Activated CD4-positive, alpha-beta T cell treated with anti-CD3 and anti-CD28 coated beads, Interleukin-2, amount 50 U/mL, for 1 hour (primary cell): ENCODE results near the gene QSER1.
"Not testable (repeated sequence)": the region's sequence is repeated elsewhere in the genome, so short reads cannot be mapped to it uniquely, and the experiment has no call there.

Experiments
- DNase-seq: peaks from one replicate; pipeline ENCODE4 v3.0.0-alpha.2; 2020

The QSER1 gene

GRCh38 chr11:32892355-32893092 is at the start of gene QSER1:
Gene QSER1, plus strand, starts transcription at chr11:32892811. Its CDS starts 315 bp downstream, at chr11:32893126.
- peak; percentile 70 for DNase-seq

- DNase-seq, result no peak
Observed at GRCh38 chr11:32843544-32843943, 49.1 kb upstream of the QSER1 start.

- no peak for DNase-seq
Observed at GRCh38 chr11:32847511-32847910, 45.1 kb upstream of the QSER1 start.

GRCh38 chr11:32849761-32850160 is 42.9 kb upstream of the QSER1 start:
- DNase-seq, result no peak

- no peak for DNase-seq
Observed at GRCh38 chr11:32851251-32851650, 41.4 kb upstream of the QSER1 start.

GRCh38 chr11:32852207-32852606 is 40.4 kb upstream of the QSER1 start:
- no peak for DNase-seq

GRCh38 chr11:32855601-32856000 is 37.0 kb upstream of the QSER1 start:
- DNase-seq, result no peak

GRCh38 chr11:32858731-32859130 is 33.9 kb upstream of the QSER1 start:
- no peak for DNase-seq

- DNase-seq, result no peak
Observed at GRCh38 chr11:32861850-32862577, 30.6 kb upstream of the QSER1 start.

GRCh38 chr11:32864555-32864954 is 28.1 kb upstream of the QSER1 start:
- DNase-seq, result no peak

GRCh38 chr11:32868752-32869151 is 23.9 kb upstream of the QSER1 start:
- not testable (repeated sequence) for DNase-seq

- DNase-seq, result peak; percentile 23
Observed at GRCh38 chr11:32870676-32871075, 21.9 kb upstream of the QSER1 start.

- no peak for DNase-seq
Observed at GRCh38 chr11:32874132-32874531, 18.5 kb upstream of the QSER1 start.

- no peak for DNase-seq
Observed at GRCh38 chr11:32881286-32881685, 11.3 kb upstream of the QSER1 start.

- no peak for DNase-seq
Observed at GRCh38 chr11:32883421-32883820, 9.2 kb upstream of the QSER1 start.

- DNase-seq, result no peak
Observed at GRCh38 chr11:32884023-32884422, 8.6 kb upstream of the QSER1 start.

GRCh38 chr11:32884770-32885384 is 7.7 kb upstream of the QSER1 start:
- no peak for DNase-seq

- no peak for DNase-seq
Observed at GRCh38 chr11:32885556-32885955, 7.1 kb upstream of the QSER1 start.

- DNase-seq, result no peak
Observed at GRCh38 chr11:32886180-32886579, 6.4 kb upstream of the QSER1 start.

GRCh38 chr11:32887707-32888383 is 4.8 kb upstream of the QSER1 start:
- DNase-seq, result not testable (repeated sequence)

- DNase-seq, result not testable (repeated sequence)
Observed at GRCh38 chr11:32888384-32888710, 4.3 kb upstream of the QSER1 start.

- no peak for DNase-seq
Observed at GRCh38 chr11:32888805-32889204, 3.8 kb upstream of the QSER1 start.

- no peak for DNase-seq
Observed at GRCh38 chr11:32890843-32891656, 1.6 kb upstream of the QSER1 start.
